ENCODE data around the gene ADAT3. TPM values are rescaled to one million over a fixed set of nuclear protein-coding genes. Genes with fewer than 3 reads are reported as not detected.

ADAT3 gene
- total RNA-seq, 1 experiment from 2014 or later, result 7.6 TPM

GRCh38 chr19:1956868-1957492 is 51.8 kb downstream of the ADAT3 start:
- DNase-seq (ENCODE audit: low read depth), result no peak

GRCh38 chr19:1957562-1958248 is 52.5 kb downstream of the ADAT3 start:
- DNase-seq (ENCODE audit: low read depth), result no peak

GRCh38 chr19:1959928-1960589 is 54.9 kb downstream of the ADAT3 start:
- DNase-seq (ENCODE audit: low read depth), result no peak

GRCh38 chr19:1961000-1961883 is 56.0 kb downstream of the ADAT3 start:
- DNase-seq (ENCODE audit: low read depth), result no peak

GRCh38 chr19:1962674-1963073 is 57.5 kb downstream of the ADAT3 start:
- no peak for DNase-seq (ENCODE audit: low read depth)

Other genes starting within 250 kb of the ADAT3 start
- gene ONECUT3, start 151.9 kb upstream of the ADAT3 start, total RNA-seq (2014; rRNA removed), result 0.06 TPM in 1 of 2 replicates, not detected in the other
- gene ATP8B3, start 93.1 kb upstream of the ADAT3 start, total RNA-seq (2014; rRNA removed), result 4.9 and 6.5 TPM in 2 replicates
- 8.7 and 9.0 TPM in 2 replicates for gene REXO1, start 56.9 kb upstream of the ADAT3 start, total RNA-seq (2014; rRNA removed)
- gene KLF16, start 41.8 kb upstream of the ADAT3 start, total RNA-seq (2014; rRNA removed), result 9.4 and 13.6 TPM in 2 replicates
- gene ABHD17A, start 19.9 kb upstream of the ADAT3 start, total RNA-seq (2014; rRNA removed), result 118 and 132 TPM in 2 replicates
- 105 and 147 TPM in 2 replicates for gene SCAMP4, start within 50 bp of the ADAT3 start, total RNA-seq (2014; rRNA removed)
- 96.0 and 103 TPM in 2 replicates for gene CSNK1G2, start 35.8 kb downstream of the ADAT3 start, total RNA-seq (2014; rRNA removed)
- gene BTBD2, start 110.3 kb downstream of the ADAT3 start, total RNA-seq (2014; rRNA removed), result 69.4 and 76.1 TPM in 2 replicates
- gene MKNK2, start 145.8 kb downstream of the ADAT3 start, total RNA-seq (2014; rRNA removed), result 44.0 and 49.5 TPM in 2 replicates
- gene MOB3A, start 190.9 kb downstream of the ADAT3 start, total RNA-seq (2014; rRNA removed), result 26.5 and 33.9 TPM in 2 replicates
- 0.83 and 1.2 TPM in 2 replicates for gene IZUMO4, start 191.5 kb downstream of the ADAT3 start, total RNA-seq (2014; rRNA removed)
- 112 and 125 TPM in 2 replicates for gene AP3D1, start 246.2 kb downstream of the ADAT3 start, total RNA-seq (2014; rRNA removed)